ENCODE data around the gene ZNF440.
A peak's percentile ranks its signal among the peaks of the same experiment; 100 is the strongest.
"Not testable (repeated sequence)": the region's sequence is repeated elsewhere in the genome, so short reads cannot be mapped to it uniquely, and the experiment has no call there.

The ZNF440 gene

DNA sequence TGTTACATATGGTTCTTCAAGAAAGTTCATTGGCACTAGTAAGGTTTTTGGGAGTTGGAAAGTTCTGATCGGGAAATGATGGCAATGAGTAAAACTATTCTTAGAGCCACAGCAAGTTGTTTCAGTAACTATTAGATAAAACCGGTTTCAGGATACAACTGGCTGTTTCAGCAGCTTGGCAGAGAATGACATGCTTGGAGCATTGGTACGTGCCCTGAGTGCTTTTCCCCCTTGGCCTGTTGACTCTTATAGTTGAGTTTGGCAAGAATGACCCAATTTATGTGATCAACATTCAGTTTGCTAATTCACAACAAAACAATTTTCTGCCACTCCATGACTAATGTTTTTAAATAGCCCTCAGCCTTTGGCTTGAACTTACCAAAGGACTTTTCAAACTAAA is 26.5 kb upstream of the ZNF440 start:
- H3K4me1 ChIP-seq (ENCODE audit: insufficient read depth, low read length), result no peaks in the 10 kb centered on the region
- no peak overlapping the region for H3K27ac ChIP-seq (ENCODE audit: low read depth, low read length)
- H3K4me3 ChIP-seq (ENCODE audit: low read depth in 1 of 2, low read length in 2 of 2), result no peak overlapping the region
- H3K27me3 ChIP-seq (ENCODE audit: control insufficient read depth in 1 of 2, insufficient read depth in 2 of 2, low read length in 2 of 2), result no peaks in the 10 kb centered on the region
- H3K9ac ChIP-seq (ENCODE audit: low read length), result no peak overlapping the region
- no peaks in the 10 kb centered on the region for H3K36me3 ChIP-seq (ENCODE audit: insufficient read depth, low read length)
- peaks cover 6% of the 10 kb centered on the region for H3K9me3 ChIP-seq (ENCODE audit: low read length)

- Histone ChIP-seq H3K4me1 (ENCODE audit: insufficient read depth, low read length) (peaks cover 8% of the 10 kb centered on the region), H3K27ac (ENCODE audit: low read depth, low read length) (no peak overlapping the region), H3K4me3 (ENCODE audit: low read depth in 1 of 2, low read length in 2 of 2) (no peak overlapping the region), H3K36me3 (ENCODE audit: insufficient read depth, low read length) (no peaks in the 10 kb centered on the region), H3K9me3 (ENCODE audit: low read length) (no peaks in the 10 kb centered on the region), H3K27me3 (ENCODE audit: control insufficient read depth in 1 of 2, insufficient read depth in 2 of 2, low read length in 2 of 2) (no peaks in the 10 kb centered on the region), H3K9ac (ENCODE audit: low read length) (no peak overlapping the region)
These were observed 21.1 kb upstream of the ZNF440 start for GRCh38 chr19:11792942-11793341.

GRCh38 chr19:11797491-11797890 is 16.6 kb upstream of the ZNF440 start:
- Histone ChIP-seq H3K9me3 (ENCODE audit: low read length) (no peaks in the 10 kb centered on the region), H3K36me3 (ENCODE audit: insufficient read depth, low read length) (no peaks in the 10 kb centered on the region), H3K9ac (ENCODE audit: low read length) (no peak overlapping the region), H3K4me1 (ENCODE audit: insufficient read depth, low read length) (peaks cover 10% of the 10 kb centered on the region), H3K4me3 (ENCODE audit: low read depth in 1 of 2, low read length in 2 of 2) (peak overlapping the region in 1 of 2 donors; percentile 76), H3K27ac (ENCODE audit: low read depth, low read length) (peak overlapping the region; percentile 57), H3K27me3 (ENCODE audit: control insufficient read depth in 1 of 2, insufficient read depth in 2 of 2, low read length in 2 of 2) (no peaks in the 10 kb centered on the region)

DNA sequence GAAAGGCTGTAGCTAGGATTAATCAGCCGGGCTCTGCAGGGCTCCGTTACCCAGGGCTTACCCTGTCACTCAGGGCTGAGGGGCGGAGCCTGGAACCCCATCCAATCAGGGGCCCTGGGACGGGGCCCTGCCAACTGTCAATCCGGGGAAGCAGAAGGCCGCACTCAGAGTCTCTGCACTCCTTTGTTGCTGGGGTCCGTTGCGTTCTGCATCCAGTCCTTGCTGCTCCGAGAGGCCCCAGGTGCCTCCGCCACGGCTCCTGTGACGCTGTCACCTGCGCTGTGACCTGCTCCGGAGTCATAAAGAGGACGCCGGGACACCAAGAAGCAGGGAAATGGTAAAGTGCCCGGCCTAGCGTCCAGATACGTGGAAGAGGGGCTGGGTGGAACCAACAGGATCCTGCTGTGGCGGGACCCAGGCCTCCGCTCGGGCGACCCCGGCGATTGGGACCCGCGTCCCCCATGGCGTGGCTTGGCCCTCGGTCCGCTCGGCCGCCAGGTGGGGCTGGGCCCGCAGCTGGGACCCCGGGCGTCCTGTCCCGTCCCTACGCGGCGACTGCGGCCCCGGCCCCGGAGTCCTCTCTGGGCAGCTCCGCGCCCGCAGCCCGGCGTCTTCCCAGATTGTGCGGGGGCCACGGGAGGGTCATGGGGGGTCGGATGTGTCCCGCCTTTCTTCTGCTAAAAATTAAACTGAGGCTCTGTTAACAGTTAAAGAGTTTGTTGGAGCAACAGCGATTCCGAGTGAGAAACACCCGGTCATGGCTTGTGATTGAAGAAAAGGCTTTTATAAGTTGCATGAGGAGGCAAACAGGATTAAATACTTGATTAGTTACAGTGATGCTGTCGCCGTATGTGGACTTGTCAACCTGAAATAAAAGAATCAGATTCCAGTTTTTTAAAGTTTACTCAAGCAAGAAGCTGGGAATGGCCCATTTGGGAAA is 15.4 kb upstream of the ZNF440 start, which contains the start of gene ZNF491:
TSS of gene ZNF491 (plus strand) at position 133 of the 940 bp plus-strand sequence. CDS start 7,431 bp downstream, outside the sequence.
- Histone ChIP-seq H3K4me1 (ENCODE audit: insufficient read depth, low read length) (peaks cover 10% of the 10 kb centered on the region), H3K27ac (ENCODE audit: low read depth, low read length) (peak within 1 kb of the TSS; percentile 73), H3K9me3 (ENCODE audit: low read length) (no peaks in the 10 kb centered on the region), H3K36me3 (ENCODE audit: insufficient read depth, low read length) (no peaks in the 10 kb centered on the region), H3K27me3 (ENCODE audit: control insufficient read depth in 1 of 2, insufficient read depth in 2 of 2, low read length in 2 of 2) (no peaks in the 10 kb centered on the region), H3K9ac (ENCODE audit: low read length) (peak within 1 kb of the TSS; percentile 46), H3K4me3 (ENCODE audit: low read depth in 1 of 2, low read length in 2 of 2) (peak within 1 kb of the TSS; percentile 69 to 76)

DNA sequence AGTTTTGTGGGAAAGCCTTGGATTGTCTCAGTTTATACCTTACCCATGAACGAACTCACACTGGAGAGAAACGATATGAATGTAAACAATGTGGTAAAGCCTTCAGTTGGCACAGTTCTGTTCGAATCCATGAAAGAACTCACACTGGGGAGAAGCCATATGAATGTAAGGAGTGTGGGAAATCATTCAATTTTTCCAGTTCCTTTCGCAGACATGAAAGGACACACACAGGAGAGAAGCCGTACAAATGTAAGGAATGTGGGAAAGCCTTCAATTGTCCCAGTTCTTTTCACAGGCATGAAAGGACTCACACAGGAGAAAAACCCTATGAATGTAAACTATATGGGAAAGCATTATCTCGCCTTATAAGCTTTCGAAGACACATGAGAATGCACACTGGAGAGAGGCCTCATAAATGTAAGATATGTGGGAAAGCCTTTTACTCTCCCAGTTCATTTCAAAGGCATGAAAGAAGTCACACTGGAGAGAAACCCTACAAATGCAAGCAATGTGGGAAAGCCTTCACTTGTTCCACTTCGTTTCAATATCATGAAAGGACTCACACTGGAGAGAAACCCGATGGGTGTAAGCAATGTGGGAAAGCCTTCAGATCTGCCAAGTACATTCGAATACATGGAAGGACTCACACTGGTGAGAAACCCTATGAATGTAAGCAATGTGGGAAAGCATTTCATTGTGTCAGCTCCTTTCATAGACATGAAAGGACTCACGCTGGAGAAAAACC is 7.5 kb upstream of the ZNF440 start:
- Histone ChIP-seq H3K9me3 (ENCODE audit: low read length) (peaks cover 14% of the 10 kb centered on the region), H3K9ac (ENCODE audit: low read length) (no peak overlapping the region), H3K4me3 (ENCODE audit: low read depth in 1 of 2, low read length in 2 of 2) (no peak overlapping the region), H3K4me1 (ENCODE audit: insufficient read depth, low read length) (no peaks in the 10 kb centered on the region), H3K27me3 (ENCODE audit: control insufficient read depth in 1 of 2, insufficient read depth in 2 of 2, low read length in 2 of 2) (no peaks in the 10 kb centered on the region), H3K36me3 (ENCODE audit: insufficient read depth, low read length) (peaks cover 10% of the 10 kb centered on the region), H3K27ac (ENCODE audit: low read depth, low read length) (no peak overlapping the region)

DNA sequence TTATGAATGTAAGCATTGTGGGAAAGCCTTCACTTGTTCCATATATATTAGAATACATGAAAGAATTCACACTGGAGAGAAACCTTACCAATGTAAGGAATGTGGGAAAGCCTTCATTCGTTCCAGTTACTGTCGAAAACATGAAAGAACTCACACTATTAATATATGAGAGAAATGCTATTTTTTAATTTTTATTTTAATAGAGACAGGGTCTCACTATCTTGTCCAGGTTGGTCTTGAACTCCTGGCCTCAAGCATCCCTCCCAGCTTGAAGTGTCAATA is 7.0 kb upstream of the ZNF440 start:
- no peak overlapping the region for H3K4me3 ChIP-seq (ENCODE audit: low read depth in 1 of 2, low read length in 2 of 2)
- no peak overlapping the region for H3K27ac ChIP-seq (ENCODE audit: low read depth, low read length)
- H3K36me3 ChIP-seq (ENCODE audit: insufficient read depth, low read length), result peaks cover 10% of the 10 kb centered on the region
- no peaks in the 10 kb centered on the region for H3K4me1 ChIP-seq (ENCODE audit: insufficient read depth, low read length)
- no peak overlapping the region for H3K9ac ChIP-seq (ENCODE audit: low read length)
- peaks cover 14% of the 10 kb centered on the region for H3K9me3 ChIP-seq (ENCODE audit: low read length)
- no peaks in the 10 kb centered on the region for H3K27me3 ChIP-seq (ENCODE audit: control insufficient read depth in 1 of 2, insufficient read depth in 2 of 2, low read length in 2 of 2)

DNA sequence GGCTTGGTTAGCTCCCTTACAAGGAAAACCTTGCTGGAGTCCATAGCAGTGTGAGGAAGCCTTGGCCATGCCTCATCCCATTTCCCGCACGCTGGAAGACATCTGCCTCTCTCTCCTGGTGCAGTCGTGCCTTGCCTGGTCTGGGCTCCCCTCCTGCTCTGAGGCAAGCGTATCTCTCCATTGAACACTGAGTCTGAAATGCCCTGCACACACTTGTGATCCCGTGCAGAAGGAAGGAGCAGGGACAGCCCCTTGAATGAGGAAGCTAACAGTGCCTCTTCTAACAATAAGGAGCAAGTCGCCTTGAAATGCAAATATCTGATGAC is 407 bp upstream of the ZNF440 start:
- peaks cover 7% of the 10 kb centered on the region for H3K4me1 ChIP-seq (ENCODE audit: insufficient read depth, low read length)
- no peaks in the 10 kb centered on the region for H3K9me3 ChIP-seq (ENCODE audit: low read length)
- peak overlapping the region; percentile 91 for H3K27ac ChIP-seq (ENCODE audit: low read depth, low read length)
- H3K9ac ChIP-seq (ENCODE audit: low read length), result peak overlapping the region; percentile 71
- no peaks in the 10 kb centered on the region for H3K27me3 ChIP-seq (ENCODE audit: control insufficient read depth in 1 of 2, insufficient read depth in 2 of 2, low read length in 2 of 2)
- no peaks in the 10 kb centered on the region for H3K36me3 ChIP-seq (ENCODE audit: insufficient read depth, low read length)
- peak overlapping the region; percentile 78 to 88 for H3K4me3 ChIP-seq (ENCODE audit: low read depth in 1 of 2, low read length in 2 of 2)

- peak overlapping the region; percentile 78 to 88 for H3K4me3 ChIP-seq (ENCODE audit: low read depth in 1 of 2, low read length in 2 of 2)
- no peaks in the 10 kb centered on the region for H3K27me3 ChIP-seq (ENCODE audit: control insufficient read depth in 1 of 2, insufficient read depth in 2 of 2, low read length in 2 of 2)
- H3K9ac ChIP-seq (ENCODE audit: low read length), result peak overlapping the region; percentile 71
- peak overlapping the region; percentile 91 for H3K27ac ChIP-seq (ENCODE audit: low read depth, low read length)
- no peaks in the 10 kb centered on the region for H3K36me3 ChIP-seq (ENCODE audit: insufficient read depth, low read length)
- H3K9me3 ChIP-seq (ENCODE audit: low read length), result no peaks in the 10 kb centered on the region
- H3K4me1 ChIP-seq (ENCODE audit: insufficient read depth, low read length), result peaks cover 7% of the 10 kb centered on the region
These were observed 595 bp downstream of the ZNF440 start for GRCh38 chr19:11814700-11815035.

DNA sequence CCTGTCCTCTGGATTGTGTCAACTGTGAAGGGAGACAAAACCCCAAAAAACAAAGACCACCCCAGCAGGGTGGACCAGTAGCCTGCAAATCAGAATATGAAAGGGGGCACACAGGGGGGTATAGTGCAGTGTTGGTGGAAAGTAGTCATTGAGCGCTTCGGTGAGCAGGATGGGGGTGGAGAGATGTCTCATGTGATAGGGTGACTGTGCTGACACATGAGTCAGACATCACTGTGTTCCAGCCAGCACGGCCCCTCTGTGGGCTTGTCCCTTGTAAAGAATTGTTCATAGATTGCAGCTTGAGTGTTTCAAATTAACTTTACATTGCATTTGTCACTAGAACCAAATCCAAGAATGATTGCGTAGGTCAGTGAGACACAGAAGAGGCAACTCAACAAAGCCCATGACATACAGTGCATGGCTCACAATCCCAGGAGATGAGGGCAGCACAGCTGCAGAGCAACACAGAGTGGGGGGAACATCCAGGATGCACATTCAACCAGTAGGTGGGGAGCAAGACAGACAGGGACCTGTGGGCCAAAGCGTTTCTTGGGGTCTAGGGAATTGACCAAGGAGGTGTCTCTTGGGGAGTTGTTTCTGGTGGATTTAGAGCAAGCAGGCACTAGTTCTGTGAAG is 7.5 kb downstream of the ZNF440 start:
- H3K9ac ChIP-seq (ENCODE audit: low read length), result no peak overlapping the region
- H3K27me3 ChIP-seq (ENCODE audit: control insufficient read depth in 1 of 2, insufficient read depth in 2 of 2, low read length in 2 of 2), result no peaks in the 10 kb centered on the region
- no peaks in the 10 kb centered on the region for H3K4me1 ChIP-seq (ENCODE audit: insufficient read depth, low read length)
- H3K4me3 ChIP-seq (ENCODE audit: low read depth in 1 of 2, low read length in 2 of 2), result no peak overlapping the region
- peaks cover 9% of the 10 kb centered on the region for H3K36me3 ChIP-seq (ENCODE audit: insufficient read depth, low read length)
- H3K9me3 ChIP-seq (ENCODE audit: low read length), result no peaks in the 10 kb centered on the region
- no peak overlapping the region for H3K27ac ChIP-seq (ENCODE audit: low read depth, low read length)

DNA sequence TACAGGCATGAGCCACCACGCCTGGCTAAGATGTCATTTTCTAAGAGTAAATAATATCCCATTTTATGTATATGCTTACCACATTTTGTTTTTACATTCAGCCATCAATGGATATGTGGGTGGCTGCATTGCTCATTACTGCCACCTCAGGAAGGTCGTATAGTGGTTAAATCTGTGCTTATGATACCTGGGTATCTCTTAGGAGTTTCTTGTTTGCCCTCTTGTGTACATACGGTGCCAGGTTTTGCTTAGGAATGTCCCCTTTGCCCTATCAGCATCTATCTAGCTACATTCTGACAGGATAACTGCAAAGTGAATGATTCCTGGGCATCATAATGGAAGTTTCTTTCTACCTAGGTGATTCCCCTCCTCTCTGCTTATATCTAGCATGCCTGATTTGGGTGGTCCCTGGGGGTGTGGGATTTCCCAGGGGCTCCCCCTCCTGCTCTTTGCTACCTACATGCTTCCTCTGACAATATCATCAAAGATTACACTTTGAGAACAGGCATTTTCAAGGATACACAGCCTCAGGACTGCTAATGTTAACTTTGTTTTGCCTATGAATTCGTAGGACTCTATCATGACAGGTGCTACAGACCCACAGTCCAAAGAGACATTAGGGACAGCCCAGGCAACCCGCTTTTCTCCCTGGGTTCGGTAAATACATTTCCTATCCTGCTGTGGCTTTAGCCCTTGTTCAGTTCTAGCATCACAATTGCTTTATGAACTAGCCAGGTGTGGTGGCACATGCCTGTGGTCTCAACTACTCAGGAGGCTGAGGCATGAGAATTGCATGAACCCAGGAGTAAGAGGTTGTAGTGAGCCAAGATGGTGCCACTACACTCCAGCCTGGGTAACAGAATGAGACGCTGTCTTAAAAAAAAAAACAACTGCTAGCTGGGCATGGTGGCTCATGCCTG is 15.1 kb downstream of the ZNF440 start:
- H3K27me3 ChIP-seq (ENCODE audit: control insufficient read depth in 1 of 2, insufficient read depth in 2 of 2, low read length in 2 of 2); H3K4me1 ChIP-seq (ENCODE audit: insufficient read depth, low read length); H3K9ac ChIP-seq (ENCODE audit: low read length); H3K27ac ChIP-seq (ENCODE audit: low read depth, low read length); H3K4me3 ChIP-seq (ENCODE audit: low read depth in 1 of 2, low read length in 2 of 2): not testable (repeated sequence)
- peaks cover 20% of the 10 kb centered on the region for H3K36me3 ChIP-seq (ENCODE audit: insufficient read depth, low read length)
- H3K9me3 ChIP-seq (ENCODE audit: low read length), result peaks cover 21% of the 10 kb centered on the region

All from muscle layer of colon (tissue), 2 donors.